ENCODE results near the gene SCARB1. TPM values are rescaled to one million over a fixed set of nuclear protein-coding genes. Genes with fewer than 3 reads are reported as not detected.
A peak's percentile ranks its signal among the peaks of the same experiment; 100 is the strongest.
"Not testable (repeated sequence)": the region's sequence is repeated elsewhere in the genome, so short reads cannot be mapped to it uniquely, and the experiment has no call there.

The SCARB1 gene
- total RNA-seq, 4 donors from 2014 or later: 33.7 to 252 (median 43.6) TPM

DNA sequence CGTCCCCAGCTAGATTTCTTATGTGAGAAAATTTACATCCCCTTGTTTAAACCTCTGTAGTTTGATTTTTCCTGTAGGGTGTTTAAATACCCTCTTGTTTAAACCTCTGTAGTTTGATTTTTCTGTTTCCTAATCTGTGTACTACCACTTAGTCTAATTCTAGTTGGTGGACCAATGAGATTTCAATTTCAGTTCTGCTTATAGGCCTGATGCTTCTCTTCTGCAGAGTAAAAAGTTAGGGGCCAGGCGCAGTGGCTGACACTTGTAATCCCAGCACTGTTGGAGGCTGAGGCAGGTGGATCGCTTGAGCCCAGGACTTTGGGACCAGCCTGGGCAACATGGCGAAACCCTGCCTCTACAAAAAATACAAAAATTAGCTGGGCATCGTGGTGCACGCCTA, 39.3 kb upstream of the SCARB1 start:
- TF ChIP-seq, protein P1, sequence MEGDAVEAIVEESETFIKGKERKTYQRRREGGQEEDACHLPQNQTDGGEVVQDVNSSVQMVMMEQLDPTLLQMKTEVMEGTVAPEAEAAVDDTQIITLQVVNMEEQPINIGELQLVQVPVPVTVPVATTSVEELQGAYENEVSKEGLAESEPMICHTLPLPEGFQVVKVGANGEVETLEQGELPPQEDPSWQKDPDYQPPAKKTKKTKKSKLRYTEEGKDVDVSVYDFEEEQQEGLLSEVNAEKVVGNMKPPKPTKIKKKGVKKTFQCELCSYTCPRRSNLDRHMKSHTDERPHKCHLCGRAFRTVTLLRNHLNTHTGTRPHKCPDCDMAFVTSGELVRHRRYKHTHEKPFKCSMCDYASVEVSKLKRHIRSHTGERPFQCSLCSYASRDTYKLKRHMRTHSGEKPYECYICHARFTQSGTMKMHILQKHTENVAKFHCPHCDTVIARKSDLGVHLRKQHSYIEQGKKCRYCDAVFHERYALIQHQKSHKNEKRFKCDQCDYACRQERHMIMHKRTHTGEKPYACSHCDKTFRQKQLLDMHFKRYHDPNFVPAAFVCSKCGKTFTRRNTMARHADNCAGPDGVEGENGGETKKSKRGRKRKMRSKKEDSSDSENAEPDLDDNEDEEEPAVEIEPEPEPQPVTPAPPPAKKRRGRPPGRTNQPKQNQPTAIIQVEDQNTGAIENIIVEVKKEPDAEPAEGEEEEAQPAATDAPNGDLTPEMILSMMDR (IDR thresholded peaks at IDR 0.05): no peak
- no peak for TF ChIP-seq EP300 (IDR thresholded peaks at IDR 0.05; ENCODE audit: low read depth)
- intact Hi-C loops (cut with DNase I; ENCODE audit: low total_unique reads) (no loop called here), in situ Hi-C loops (cut with MboI; ENCODE audit: low pct_ligation_motif_present in 1 of 4, low pct_unique_long_range_greater_than_20kb in 1 of 4, low sequenced_read_pairs in 3 of 4) (loop anchor here in 2 of 4 donors (5.0 to 10.0 kb wide), 2 partner anchors 39 to 858 kb away; no protein-coding TSS in a partner anchor)
- Histone ChIP-seq H3K27ac (no peak overlapping the region), H3K36me3 (no peaks in the 10 kb centered on the region), H3K4me1 (peaks cover 3 to 35% (median 18%) of the 10 kb centered on the region in 4 donors), H3K4me3 (no peak overlapping the region), H3K27me3 (no peaks in the 10 kb centered on the region), H3K9me3 (no peaks in the 10 kb centered on the region)
- DNase-seq: no peak
- WGBS, 2 donors (ENCODE audit: low coverage in 1 of 2): 83 to 93% methylated on average over 4 to 6 of the region's 6 CpGs

DNA sequence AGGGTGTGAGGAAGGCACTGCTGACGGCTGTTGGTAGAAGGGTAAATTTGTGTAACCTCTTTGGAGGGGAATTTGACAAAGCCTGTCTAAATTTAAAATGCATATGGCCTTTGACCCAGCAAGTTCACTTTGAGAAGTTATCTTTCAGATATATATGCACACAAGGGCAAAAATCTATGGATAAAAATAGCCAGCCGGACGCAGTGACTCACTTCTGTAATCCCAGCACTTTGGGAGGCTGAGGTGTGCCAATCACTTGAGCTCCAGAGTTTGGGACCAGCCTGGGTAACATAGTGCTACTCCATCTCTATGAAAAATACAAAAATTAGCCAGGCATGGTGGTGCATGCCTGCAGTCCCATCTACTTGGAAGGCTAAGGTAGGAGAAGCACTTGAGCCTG, 37.3 kb upstream of the SCARB1 start:
- intact Hi-C loops (cut with DNase I; ENCODE audit: low total_unique reads): no loop called here
- DNase-seq: no peak
- Histone ChIP-seq H3K36me3 (no peaks in the 10 kb centered on the region), H3K4me3 (no peak overlapping the region), H3K9me3 (no peaks in the 10 kb centered on the region), H3K27me3 (no peaks in the 10 kb centered on the region), H3K4me1 (peaks cover 3 to 25% (median 15%) of the 10 kb centered on the region in 4 donors), H3K27ac (no peak overlapping the region)
- in situ Hi-C loops (cut with MboI; ENCODE audit: low pct_ligation_motif_present in 1 of 4, low pct_unique_long_range_greater_than_20kb in 1 of 4, low sequenced_read_pairs in 3 of 4): loop anchor here in 2 of 4 donors (5.0 to 10.0 kb wide), 2 partner anchors 41 to 856 kb away; no protein-coding TSS in a partner anchor
- TF ChIP-seq EP300 (IDR thresholded peaks at IDR 0.05; ENCODE audit: low read depth): no peak
- no peak for TF ChIP-seq POLR2AphosphoS5 (IDR thresholded peaks at IDR 0.05)
- TF ChIP-seq, protein P1 (IDR thresholded peaks at IDR 0.05): no peak
- TF ChIP-seq POLR2A (IDR thresholded peaks at IDR 0.05): no peak
- WGBS, 2 donors (ENCODE audit: low coverage in 1 of 2): 59 to 100% methylated on average over 1 to 3 of the region's 3 CpGs

DNA sequence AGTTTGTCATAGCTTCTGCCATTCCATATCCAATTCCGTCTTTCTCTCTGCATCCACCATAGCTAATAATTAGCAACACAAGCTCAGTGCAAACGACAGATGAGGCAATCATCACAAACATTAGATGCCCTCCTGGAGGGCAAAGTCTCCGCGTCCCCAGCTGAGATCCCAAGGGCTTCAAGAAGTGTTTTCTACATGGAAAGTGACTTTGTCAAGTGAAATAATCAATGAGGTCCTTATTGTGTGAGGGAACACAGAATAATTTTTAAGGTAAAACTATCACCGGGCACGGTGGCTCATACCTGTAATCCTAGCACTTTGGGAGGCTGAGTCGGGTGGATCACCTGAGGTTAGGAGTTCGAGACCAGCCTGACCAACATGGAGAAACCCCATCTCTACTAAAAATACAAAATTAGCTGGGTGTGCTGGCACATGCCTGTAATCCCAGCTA, 36.7 kb upstream of the SCARB1 start:
- H3K4me3 ChIP-seq; H3K27me3 ChIP-seq; H3K9me3 ChIP-seq; H3K36me3 ChIP-seq; H3K27ac ChIP-seq; intact Hi-C loops (cut with DNase I; ENCODE audit: low total_unique reads); DNase-seq: not testable (repeated sequence)
- in situ Hi-C loops (cut with MboI; ENCODE audit: low pct_ligation_motif_present in 1 of 4, low pct_unique_long_range_greater_than_20kb in 1 of 4, low sequenced_read_pairs in 3 of 4): loop anchor here in 2 of 4 donors (5.0 to 10.0 kb wide), 2 partner anchors 42 to 856 kb away; no protein-coding TSS in a partner anchor
- peaks cover 3 to 24% (median 15%) of the 10 kb centered on the region in 4 donors for H3K4me1 ChIP-seq
- WGBS, 2 donors (ENCODE audit: low coverage in 1 of 2): 81 to 86% methylated on average over 8 of the region's 8 CpGs

DNA sequence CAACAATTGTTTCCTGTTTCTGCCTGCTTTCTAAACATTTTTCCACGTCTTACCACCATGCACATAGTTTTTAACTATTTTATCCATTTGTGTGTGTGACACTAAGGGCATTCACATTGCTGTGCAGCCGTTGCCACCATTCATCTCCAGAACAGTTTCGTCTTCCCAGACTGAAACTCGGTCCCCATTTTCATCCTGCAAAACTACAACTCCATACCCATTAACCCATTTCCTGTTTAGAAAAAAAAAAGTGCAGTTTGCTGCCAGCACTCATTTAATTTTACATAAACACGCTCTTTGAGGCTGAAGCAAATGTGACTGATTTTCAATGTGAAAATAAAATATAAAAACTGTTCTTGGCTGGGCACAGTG, 35.2 kb upstream of the SCARB1 start:
- DNase-seq: no peak
- Histone ChIP-seq H3K9me3 (no peaks in the 10 kb centered on the region), H3K27ac (peak overlapping the region in 1 of 4 donors; percentile 20), H3K27me3 (no peaks in the 10 kb centered on the region), H3K4me3 (no peak overlapping the region), H3K4me1 (peaks cover 0 to 11% (median 3%) of the 10 kb centered on the region in 4 donors), H3K36me3 (no peaks in the 10 kb centered on the region)
- WGBS, 2 donors (ENCODE audit: low coverage in 1 of 2): 46 to 54% methylated on average over 5 of the region's 5 CpGs
- intact Hi-C loops (cut with DNase I; ENCODE audit: low total_unique reads): no loop called here
- TF ChIP-seq POLR2A (IDR thresholded peaks at IDR 0.05) (no peak), POLR2AphosphoS5 (IDR thresholded peaks at IDR 0.05) (no peak), EP300 (IDR thresholded peaks at IDR 0.05; ENCODE audit: low read depth) (no peak)
- TF ChIP-seq, protein P1 (IDR thresholded peaks at IDR 0.05): no peak
- in situ Hi-C loops (cut with MboI; ENCODE audit: low pct_ligation_motif_present in 1 of 4, low pct_unique_long_range_greater_than_20kb in 1 of 4, low sequenced_read_pairs in 3 of 4): no loop called here
